Gastroesophageal sphincter (tissue), 4 donors: ENCODE results near the gene REEP1. TPM values are rescaled to one million over a fixed set of nuclear protein-coding genes. Genes with fewer than 3 reads are reported as not detected.
"Not testable (repeated sequence)": the region's sequence is repeated elsewhere in the genome, so short reads cannot be mapped to it uniquely, and the experiment has no call there.

Experiments used
- ATAC-seq: fragments of 150-250 bp; one replicate; pipeline ENCODE4 v1.9.1; 2016; ENCODE audit warnings: mild to moderate bottlenecking, moderate library complexity
- H3K27ac ChIP-seq, 4 donors: fragments of 200-600 bp; sonication (generic) in 3 of 4; 1 replicate in 3 of 4; 2 replicates in 1 of 4; pipeline ENCODE4 v1.5.1; 2016 to 2019
- H3K27me3 ChIP-seq: fragments of 200-600 bp; sonication (generic); one replicate; pipeline ENCODE4 v1.5.1; 2019
- H3K36me3 ChIP-seq, 2 donors: fragments of 200-600 bp; sonication (generic); one replicate each; pipeline ENCODE4 v1.5.1; 2019; ENCODE audit warnings: control low read depth in 1 of 2
- H3K4me1 ChIP-seq, 3 donors: fragments of 200-600 bp; sonication (generic); 1 replicate in 2 of 3; 2 replicates in 1 of 3; pipeline ENCODE4 v1.5.1; 2016 to 2019; ENCODE audit warnings: control low read depth in 2 of 3
- H3K4me3 ChIP-seq, 2 donors: fragments of 200-600 bp; sonication (generic); one replicate each; pipeline ENCODE4 v1.5.1; 2019; ENCODE audit warnings: mild to moderate bottlenecking in 1 of 2, moderate library complexity in 1 of 2
- H3K9me3 ChIP-seq, 3 donors: fragments of 200-600 bp; sonication (generic); one replicate each; pipeline ENCODE4 v1.5.1; 2017 to 2019; ENCODE audit warnings: control low read depth in 2 of 3
- EP300 ChIP-seq: sonication (generic); formaldehyde crosslinking; IDR thresholded peaks from one replicate; pipeline ENCODE4 v1.6.1; 2017; ENCODE audit warnings: antibody characterized with exemption, mild to moderate bottlenecking
- POLR2A ChIP-seq, 2 donors: fragments of 450-650 bp; IDR thresholded peaks; one replicate each; pipeline ENCODE4 v1.6.1; 2017; ENCODE audit warnings: antibody characterized with exemption in 2 of 2, mild to moderate bottlenecking in 2 of 2, moderate library complexity in 1 of 2
- POLR2AphosphoS5 ChIP-seq: sonication (generic); formaldehyde crosslinking; IDR thresholded peaks from one replicate; pipeline ENCODE4 v1.6.1; 2017; ENCODE audit warnings: antibody characterized with exemption
- WGBS, 2 donors: methylation state at CpG; one replicate each; pipeline ENCODE4 v1.1.5; 2018; ENCODE audit warnings: low coverage in 1 of 2; 5-methylcytosine and 5-hydroxymethylcytosine counted together
- total RNA-seq, 4 donors: library from RNA; depleted of rRNA; stranded (reverse); fragments of >200 nt; gene quantifications; one replicate each; pipeline ENCODE4 v1.1.0, GENCODE V29; 2016
- TF ChIP-seq, protein P1 (sequence below), 4 experiments: fragments of 200-600 bp in 2 of 4; fragments of 450-650 bp in 2 of 4; sonication (generic) in 1 of 4; IDR thresholded peaks; one replicate each; pipeline ENCODE4 v1.5.1; 2017 to 2019; ENCODE audit warnings: antibody characterized with exemption in 4 of 4, mild to moderate bottlenecking in 2 of 4, moderate library complexity in 2 of 4

The REEP1 gene
- total RNA-seq, 4 donors from 2014 or later = 22.9 to 107 (median 70.7) TPM

DNA sequence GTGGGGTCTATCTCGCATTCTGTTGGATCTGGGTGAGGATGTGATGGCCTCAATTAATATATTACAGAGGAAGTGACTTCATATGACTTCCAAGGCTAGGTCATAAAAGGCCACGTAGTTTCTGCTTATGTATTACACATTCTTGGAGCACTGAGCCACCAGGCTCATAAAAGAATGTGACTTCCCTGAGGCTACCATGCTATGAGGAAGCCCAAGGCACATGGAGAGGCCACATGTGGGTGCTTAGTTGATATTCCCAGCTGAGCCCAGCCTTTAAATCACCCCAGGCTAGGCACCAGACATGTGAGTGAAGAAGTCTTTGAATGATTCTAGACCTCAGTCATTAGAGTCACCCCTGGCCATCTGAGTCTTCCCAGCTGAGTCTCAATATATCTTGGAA lies 13.3 kb upstream of the REEP1 start:
- Histone ChIP-seq H3K27me3 (no peaks in the 10 kb centered on the region), H3K4me1 (no peaks in the 10 kb centered on the region), H3K9me3 (no peaks in the 10 kb centered on the region), H3K36me3 (no peaks in the 10 kb centered on the region), H3K4me3 (no peak overlapping the region), H3K27ac (no peak overlapping the region)
- ATAC-seq = no peak
- WGBS, 2 donors = 86 to 100% methylated on average over 1 to 2 of the region's 2 CpGs
- TF ChIP-seq, protein P1, sequence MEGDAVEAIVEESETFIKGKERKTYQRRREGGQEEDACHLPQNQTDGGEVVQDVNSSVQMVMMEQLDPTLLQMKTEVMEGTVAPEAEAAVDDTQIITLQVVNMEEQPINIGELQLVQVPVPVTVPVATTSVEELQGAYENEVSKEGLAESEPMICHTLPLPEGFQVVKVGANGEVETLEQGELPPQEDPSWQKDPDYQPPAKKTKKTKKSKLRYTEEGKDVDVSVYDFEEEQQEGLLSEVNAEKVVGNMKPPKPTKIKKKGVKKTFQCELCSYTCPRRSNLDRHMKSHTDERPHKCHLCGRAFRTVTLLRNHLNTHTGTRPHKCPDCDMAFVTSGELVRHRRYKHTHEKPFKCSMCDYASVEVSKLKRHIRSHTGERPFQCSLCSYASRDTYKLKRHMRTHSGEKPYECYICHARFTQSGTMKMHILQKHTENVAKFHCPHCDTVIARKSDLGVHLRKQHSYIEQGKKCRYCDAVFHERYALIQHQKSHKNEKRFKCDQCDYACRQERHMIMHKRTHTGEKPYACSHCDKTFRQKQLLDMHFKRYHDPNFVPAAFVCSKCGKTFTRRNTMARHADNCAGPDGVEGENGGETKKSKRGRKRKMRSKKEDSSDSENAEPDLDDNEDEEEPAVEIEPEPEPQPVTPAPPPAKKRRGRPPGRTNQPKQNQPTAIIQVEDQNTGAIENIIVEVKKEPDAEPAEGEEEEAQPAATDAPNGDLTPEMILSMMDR (IDR thresholded peaks at IDR 0.05) = no peak
- TF ChIP-seq POLR2AphosphoS5 (no peak), EP300 (no peak), POLR2A (IDR thresholded peaks at IDR 0.05) (no peak)

DNA sequence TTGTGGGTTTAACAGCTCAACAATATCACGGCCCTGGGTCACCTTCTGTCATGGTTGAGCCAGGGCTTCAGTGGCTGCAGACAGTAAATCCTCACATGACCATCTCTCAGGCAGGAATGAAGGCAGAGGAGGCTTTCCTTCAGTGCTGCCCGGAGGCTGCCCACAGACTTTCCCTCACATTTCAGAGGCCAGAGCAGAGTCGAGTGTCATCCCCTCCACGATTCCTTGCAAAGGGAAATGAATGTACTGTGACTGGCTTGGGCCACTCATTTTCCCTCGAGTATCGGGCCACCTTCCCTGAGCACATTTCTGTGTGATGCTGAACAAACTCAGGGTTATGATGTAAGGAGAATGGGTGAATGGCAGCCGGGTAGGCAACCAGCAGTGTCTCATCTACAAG lies 10.0 kb upstream of the REEP1 start:
- Histone ChIP-seq H3K36me3 (no peaks in the 10 kb centered on the region), H3K4me1 (no peaks in the 10 kb centered on the region), H3K9me3 (no peaks in the 10 kb centered on the region), H3K27ac (no peak overlapping the region), H3K27me3 (no peaks in the 10 kb centered on the region), H3K4me3 (no peak overlapping the region)
- WGBS, 2 donors = 76 to 90% methylated on average over 2 to 5 of the region's 7 CpGs
- TF ChIP-seq POLR2AphosphoS5 (no peak), EP300 (no peak), POLR2A (IDR thresholded peaks at IDR 0.05) (no peak)
- TF ChIP-seq, protein P1 (IDR thresholded peaks at IDR 0.05) = no peak
- ATAC-seq = no peak

DNA sequence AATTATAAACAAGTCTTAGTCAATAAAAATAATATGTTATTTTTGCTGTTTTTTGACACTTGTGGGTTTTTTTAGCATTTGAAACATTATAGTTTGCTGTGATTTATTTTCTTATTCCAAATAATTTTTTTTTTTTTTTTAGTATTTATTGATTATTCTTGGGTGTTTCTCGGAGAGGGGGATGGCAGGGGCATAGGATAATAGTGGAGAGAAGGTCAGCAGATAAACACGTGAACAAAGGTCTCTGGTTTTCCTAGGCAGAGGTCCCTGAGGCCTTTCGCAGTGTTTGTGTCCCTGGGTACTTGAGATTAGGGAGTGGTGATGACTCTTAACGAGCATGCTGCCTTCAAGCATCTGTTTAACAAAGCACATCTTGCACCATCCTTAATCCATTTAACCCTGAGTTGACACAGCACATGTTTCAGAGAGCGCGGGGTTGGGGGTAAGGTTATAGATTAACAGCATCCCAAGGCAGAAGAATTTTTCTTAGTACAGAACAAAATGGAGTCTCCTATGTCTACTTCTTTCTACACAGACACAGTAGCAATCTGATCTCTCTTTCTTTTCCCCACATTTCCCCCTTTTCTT lies 8.5 kb upstream of the REEP1 start:
- peaks cover 0 to 13% (median 0%) of the 10 kb centered on the region in 3 donors for H3K9me3 ChIP-seq
- H3K4me3 ChIP-seq, H3K4me1 ChIP-seq, H3K36me3 ChIP-seq, H3K27me3 ChIP-seq, ATAC-seq, H3K27ac ChIP-seq: not testable (repeated sequence)
- 60 to 71% methylated on average over 1 to 4 of the region's 6 CpGs for WGBS, 2 donors

DNA sequence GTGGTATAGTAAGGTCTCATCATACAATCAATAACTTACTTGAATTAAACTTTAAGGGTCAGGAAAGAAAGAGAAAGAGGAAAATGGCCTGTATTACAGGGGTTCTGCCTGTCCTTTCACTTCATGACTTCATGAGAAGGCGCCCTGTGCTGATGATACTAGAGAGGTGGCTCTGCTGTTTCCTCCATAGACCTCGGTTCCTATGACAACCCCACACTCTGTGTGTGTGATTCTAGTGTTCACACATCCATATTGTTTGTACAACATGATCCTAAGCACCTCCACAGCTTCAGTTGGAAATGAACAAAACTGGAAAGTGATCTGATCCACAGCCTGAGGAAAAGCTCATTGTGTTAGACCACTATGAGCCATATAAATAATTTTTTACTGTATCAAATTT lies 7.0 kb upstream of the REEP1 start:
- H3K27me3 ChIP-seq = no peaks in the 10 kb centered on the region
- ATAC-seq = no peak
- H3K36me3 ChIP-seq = no peaks in the 10 kb centered on the region
- no peak overlapping the region for H3K4me3 ChIP-seq
- 57 to 80% methylated on average over 2 of the region's 2 CpGs for WGBS, 2 donors
- no peaks in the 10 kb centered on the region for H3K4me1 ChIP-seq
- H3K27ac ChIP-seq = no peak overlapping the region
- TF ChIP-seq EP300 (no peak), POLR2AphosphoS5 (no peak), POLR2A (IDR thresholded peaks at IDR 0.05) (no peak)
- TF ChIP-seq, protein P1 (IDR thresholded peaks at IDR 0.05) = no peak
- H3K9me3 ChIP-seq = peaks cover 0 to 17% (median 0%) of the 10 kb centered on the region in 3 donors

DNA sequence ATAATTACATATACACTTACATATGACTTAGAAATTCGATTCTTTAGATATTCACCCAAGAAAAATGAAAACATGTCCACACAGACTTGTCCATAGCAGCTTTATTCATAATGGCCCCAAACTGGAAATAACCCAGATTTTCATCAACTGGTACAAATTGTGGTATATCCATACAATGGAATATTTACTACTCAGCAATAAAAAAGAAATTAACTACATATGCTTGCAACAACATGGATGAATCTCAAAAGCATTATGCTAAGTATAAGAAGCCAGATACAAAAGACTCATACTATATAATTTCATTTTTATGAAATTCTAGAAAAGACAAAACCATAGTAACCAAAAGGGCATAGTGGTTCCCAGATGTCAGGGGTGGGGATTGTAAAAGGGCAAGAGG lies 5.1 kb upstream of the REEP1 start:
- WGBS, 2 donors = 75 to 83% methylated on average over 1 of the region's 1 CpG
- Histone ChIP-seq H3K4me1 (peaks cover 0 to 7% (median 3%) of the 10 kb centered on the region in 3 donors), H3K27ac (no peak overlapping the region), H3K4me3 (no peak overlapping the region), H3K36me3 (no peaks in the 10 kb centered on the region), H3K27me3 (no peaks in the 10 kb centered on the region), H3K9me3 (peaks cover 0 to 17% (median 0%) of the 10 kb centered on the region in 3 donors)
- TF ChIP-seq POLR2AphosphoS5 (no peak), EP300 (no peak), POLR2A (IDR thresholded peaks at IDR 0.05) (no peak)
- TF ChIP-seq, protein P1 (IDR thresholded peaks at IDR 0.05) = no peak
- no peak for ATAC-seq
